Inflammatory macrophage treated with lipopolysaccharide for 4 hours (primary cell): Measurements from ENCODE around the gene MPC2.
"Not testable (repeated sequence)": the region's sequence is repeated elsewhere in the genome, so short reads cannot be mapped to it uniquely, and the experiment has no call there.

Experiments
- DNase-seq: peaks from one replicate; pipeline ENCODE4 v3.0.0-alpha.2; 2020

The MPC2 gene

GRCh38 chr1:167934426-167935215, 2.3 kb downstream of the MPC2 start:
- no peak for DNase-seq

DNA sequence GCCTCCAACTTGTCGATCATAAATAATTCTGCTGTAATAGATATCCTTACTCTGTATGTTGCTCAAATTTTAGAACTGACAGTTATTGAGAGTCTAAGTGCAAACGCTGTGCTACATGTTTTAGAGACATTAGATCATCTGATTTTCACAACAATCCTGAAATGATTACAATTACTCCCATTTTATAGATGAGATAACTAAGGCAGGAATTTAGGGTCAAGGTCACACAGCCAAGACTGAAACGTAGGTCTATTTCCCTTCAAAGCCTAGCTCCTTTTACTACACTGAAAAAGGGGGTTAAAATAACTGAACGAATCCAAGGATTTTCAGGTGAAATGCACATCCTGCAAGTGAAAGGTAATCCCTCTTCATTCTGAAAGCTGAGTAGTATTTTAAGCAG, 3.1 kb downstream of the MPC2 start:
- no peak for DNase-seq

DNA sequence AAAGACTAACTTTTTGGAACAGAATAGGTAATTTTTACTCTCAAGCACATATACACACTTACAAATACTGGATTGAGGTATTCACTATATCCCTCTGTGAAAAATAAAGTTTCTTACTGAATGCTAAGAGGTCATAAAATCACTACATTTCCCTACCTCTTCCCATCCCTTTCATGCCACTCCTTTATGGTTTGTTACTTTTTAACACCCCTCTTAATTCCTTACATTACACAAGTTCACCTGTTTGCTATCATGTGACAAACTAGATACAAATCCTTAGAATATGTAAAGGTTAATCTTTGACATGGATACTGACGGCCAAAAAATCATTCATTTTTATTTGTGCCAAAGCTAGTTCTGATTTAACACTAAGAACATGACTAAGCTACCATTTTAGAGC, 7.1 kb downstream of the MPC2 start:
- DNase-seq, result no peak

DNA sequence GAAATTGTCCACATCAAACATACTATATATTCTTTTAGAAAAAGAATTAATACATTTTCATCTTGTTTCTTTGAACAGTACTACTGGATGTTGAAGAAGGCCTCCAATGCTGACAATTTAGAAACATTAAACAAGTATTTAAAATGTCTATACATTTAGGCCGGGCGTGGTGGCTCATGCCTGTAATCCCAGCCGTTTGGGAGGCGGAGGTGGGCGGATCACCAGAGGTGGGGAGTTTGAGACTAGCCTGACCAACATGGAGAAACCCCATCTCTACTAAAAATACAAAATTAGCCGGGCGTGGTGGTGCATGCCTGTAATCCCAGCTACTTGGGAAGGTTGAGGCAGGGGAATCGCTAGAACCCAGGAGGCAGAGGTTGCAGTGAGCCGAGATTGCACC, 8.0 kb downstream of the MPC2 start:
- not testable (repeated sequence) for DNase-seq

GRCh38 chr1:167928457-167928852, 8.4 kb downstream of the MPC2 start:
- DNase-seq, result no peak

DNA sequence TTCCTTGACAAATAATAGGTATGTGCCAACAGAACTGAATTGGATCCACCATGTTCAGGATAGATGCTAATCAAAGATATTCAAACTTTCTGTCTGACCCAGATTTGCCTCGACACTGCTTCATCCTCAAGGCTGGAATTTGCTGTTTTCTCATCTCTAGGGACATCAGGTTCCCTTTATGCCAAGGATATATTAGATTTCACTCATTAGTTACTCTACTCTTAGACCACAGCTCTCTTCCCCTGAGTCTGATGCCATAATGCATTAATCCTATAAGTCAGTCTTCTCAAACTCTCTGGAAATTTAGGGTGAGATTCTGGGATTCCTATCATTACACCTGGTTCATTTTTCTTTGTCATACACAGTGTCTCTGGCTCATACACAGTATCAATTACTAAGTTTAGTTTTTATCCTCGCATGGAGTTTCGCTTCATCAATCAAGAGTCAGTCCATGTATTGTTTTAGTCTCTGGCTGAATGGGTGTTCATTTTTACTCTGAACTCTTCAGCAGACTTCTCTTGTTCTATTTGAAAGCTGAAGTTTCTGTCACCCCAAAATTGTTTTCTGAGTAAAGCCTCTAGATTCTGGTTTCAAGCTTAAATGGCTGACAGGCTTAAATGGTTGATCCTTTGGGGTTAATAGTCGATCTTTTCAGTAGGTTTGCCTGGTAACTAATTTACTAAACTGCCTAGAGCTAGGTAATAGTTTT, 9.7 kb downstream of the MPC2 start:
- DNase-seq, result no peak

DNA sequence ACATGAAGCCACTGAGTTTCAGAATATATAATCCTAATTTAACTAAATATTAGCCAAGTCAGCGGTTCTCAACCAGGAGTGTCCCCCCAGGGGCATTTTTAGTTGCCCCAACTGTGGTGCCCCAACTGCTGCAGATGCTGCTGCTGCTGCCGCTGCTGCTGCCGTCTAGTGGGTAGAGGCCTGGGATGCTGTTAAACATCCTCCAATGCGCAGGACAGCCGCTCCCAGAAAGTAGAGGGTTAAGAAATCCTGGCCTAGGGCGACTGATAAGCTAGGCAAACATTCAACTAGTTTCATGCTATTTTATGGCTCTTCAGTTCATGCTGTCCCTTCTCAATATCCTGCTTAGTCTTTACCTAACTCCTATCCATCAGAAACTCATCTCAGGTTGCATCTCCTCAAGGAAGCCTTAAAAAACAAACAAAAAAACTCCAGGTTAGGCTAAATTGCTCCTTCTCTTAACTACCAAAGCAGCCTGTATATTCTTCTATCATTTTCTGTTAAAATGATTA, 10.3 kb downstream of the MPC2 start:
- no peak for DNase-seq

GRCh38 chr1:167924543-167925231, 12.2 kb downstream of the MPC2 start:
- DNase-seq, result no peak

DNA sequence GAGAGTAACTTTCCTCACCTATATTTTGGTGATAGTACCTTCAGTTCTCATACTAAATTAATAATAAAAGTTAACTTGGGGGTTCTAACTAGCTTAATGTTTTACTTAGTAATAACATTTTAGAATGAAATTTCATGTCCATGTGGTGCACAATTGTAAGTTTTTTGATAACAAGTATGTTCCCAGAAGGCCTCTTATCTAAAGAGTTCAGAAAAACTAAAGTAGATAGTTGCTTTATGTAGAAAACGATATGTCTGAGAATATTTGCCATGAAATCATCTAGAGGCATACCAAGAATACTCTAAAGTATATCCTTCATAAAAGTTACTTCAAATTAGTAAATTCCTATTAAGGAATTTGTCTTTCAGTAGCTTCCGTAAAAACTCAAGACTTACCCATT, 12.8 kb downstream of the MPC2 start:
- no peak for DNase-seq

- DNase-seq, result no peak
These were observed 13.4 kb downstream of the MPC2 start for GRCh38 chr1:167923324-167924056.

DNA sequence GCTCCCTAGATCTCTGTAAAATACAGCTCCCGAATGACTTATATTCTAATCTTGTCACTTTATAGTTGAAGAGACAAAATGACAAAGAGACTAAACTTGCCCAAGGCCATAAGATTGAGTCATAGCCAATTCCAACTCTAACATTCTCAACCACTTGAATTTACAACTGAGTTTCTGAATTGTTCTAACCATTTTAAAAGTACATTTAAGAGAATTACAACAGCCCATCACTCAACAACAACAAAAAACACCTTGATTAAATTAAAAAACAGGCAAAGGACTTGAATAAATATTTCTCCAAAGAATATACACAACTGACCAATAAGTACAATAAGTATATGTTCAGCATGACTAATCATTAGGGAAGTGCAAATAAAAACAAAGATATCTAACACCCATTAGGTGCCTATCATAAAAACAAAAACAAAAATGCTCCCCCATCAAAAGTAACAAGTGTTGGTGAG, 14.2 kb downstream of the MPC2 start:
- DNase-seq, result no peak

DNA sequence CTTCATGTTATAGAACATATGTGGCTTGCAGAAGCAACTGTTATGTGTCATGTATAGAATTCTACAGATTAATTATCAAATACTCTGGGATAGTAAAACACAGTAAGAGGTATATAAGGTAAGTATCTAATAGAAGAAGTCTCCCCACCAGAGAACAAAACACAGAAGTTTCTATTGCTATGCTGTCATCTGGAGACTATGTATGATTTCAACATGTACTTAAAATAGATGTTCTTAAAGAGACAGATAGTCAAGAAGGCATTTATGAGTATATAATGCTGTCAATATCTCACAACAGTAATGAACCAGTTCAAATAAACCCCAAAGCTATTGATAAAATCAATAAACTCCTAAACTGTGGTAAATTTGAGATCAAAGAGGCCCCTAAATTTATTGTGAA, 14.8 kb downstream of the MPC2 start:
- peak; percentile 55 for DNase-seq

DNA sequence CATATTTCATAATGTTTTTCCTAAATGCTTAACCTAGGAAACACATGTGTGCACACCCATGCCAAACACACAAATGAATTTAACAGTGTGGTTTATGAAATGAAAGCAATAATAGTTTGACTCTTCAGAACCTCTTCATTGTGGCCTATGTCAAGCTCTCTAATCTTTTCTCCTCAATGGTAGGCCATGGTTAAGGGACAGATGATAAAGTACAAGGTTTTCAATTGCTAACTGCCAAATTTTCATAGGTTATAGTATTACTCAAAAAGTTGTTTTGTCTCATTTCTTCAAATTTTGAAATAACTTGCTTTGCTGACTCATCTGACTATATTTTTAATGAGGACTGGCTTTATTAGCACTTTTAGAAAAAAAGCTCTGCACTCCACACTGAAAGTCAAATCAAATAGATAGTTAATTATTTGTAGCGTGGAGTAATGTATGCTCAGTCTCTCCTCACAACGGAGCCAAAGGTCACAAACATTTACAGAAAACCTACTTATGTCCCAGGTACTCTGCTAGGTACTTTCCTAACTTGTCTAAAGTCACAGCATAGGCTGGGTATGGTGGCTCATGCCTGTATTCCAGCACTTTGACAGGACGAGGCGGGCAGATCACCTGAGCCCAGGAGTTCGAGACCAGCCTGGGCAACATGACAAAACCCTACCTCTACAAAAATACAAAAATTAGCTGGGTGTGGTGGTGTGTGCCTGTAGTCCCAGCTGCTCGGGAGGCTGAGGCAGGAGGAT, 19.9 kb downstream of the MPC2 start:
- DNase-seq, result no peak

DNA sequence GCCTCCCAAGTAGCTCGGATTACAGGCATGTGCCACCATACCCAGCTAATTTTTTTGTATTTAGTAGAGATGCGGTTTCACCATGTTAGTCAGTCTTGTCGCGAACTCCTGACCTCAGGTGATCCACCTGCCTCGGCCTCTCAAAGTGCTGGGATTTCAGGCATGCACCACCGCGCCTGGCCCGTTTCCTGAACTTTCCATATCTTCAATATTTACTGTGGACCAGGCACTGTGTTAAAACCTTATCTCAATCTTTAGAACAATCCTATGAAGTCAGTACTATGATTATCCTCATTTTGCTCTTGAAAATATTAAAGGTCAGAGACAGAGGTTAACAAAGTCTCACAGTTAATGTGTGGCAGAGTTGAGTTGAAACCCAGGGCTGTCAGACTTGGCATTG, 21.3 kb downstream of the MPC2 start:
- no peak for DNase-seq

DNA sequence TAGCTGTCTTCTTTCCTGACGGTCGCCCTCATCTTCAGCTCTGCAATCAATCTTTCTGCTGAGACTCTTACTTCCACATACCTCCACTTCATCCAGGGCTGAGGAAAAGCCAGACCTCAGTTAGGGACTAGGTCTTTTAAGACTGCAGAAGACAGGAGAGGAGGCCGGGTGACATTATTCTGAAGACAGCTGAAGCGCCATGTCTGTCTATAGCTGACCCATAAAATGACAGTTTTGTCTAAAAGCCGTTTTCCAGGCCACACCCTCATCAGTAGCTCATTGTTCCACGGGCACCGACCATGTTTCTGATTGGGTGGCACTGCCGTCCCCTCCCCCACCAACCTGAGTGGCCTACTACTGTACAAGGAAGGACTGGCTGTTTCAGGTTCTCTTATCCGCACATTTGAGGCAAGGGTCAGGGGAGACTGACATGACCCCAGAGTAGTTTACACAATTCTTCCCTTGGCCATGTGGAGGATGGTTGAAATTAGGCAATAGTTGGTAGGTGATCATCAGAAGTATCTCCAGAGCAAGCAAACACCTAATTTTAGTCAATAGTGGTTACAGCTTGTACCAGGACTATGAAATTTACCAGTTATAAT, 22.9 kb downstream of the MPC2 start, which contains the start of gene ADCY10:
TSS of gene ADCY10 (minus strand) at position 240 of the 602 bp plus-strand sequence. CDS start 8,994 bp downstream, outside the sequence.
- DNase-seq, result no peak

DNA sequence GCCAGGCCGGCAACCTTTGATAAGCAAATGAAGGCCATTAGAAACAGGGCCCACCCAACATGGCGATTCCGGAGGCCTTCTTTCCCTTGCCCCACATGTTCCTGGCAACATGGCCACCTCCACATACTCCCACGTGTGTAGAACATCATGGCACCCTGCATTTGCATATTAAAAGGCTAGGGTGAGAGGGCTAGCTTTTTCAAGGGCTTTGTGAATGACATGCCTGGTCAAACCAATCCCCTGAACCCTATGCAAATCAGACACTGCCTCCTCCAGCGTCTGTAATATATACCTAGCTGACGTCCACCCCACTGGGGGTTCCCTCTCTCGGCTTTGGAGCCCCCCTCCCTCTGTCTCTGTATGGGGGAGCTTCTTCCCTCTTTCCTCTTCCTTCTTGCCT, 24.6 kb downstream of the MPC2 start:
- DNase-seq, result no peak

DNA sequence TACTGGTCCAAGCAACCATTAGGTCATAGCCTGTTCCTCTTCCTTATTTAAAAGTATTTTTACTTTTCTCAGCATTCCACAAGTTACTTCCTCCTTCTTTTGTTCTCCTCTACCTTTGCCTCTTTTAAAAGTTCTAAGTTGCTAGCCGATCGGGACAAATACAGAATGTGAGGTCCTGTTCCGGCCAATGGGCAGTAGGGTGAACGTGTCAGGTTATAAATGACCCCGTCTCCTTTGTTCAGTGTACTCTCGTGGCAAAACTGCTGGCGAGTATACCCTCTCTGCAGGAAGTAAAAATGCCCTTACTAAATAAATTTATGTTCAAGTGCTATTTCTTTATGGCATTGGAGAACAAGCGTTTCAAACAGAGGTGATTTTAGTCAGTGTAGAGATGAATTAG, 25.5 kb downstream of the MPC2 start:
- no peak for DNase-seq

DNA sequence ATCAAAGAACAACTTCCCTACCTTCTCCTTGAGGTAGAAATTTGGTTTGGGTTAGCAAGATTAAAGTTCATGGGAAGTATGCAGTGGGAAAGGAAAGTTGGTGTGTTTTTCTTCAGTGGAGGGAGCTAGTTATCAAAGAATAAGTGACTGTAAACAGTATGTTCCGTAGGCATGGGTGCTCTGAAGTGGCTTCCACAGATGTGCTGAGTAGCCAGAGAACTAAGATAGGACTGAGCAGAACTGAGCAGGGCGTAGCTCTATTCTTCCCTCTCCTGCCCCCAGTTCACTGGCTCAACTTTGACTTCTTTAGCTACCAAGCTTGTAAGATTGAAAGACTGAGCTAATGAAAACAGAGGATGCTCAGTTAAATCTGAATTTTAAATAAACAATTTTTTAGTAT, 26.3 kb downstream of the MPC2 start:
- DNase-seq, result no peak

GRCh38 chr1:167909691-167910180, 27.1 kb downstream of the MPC2 start:
- DNase-seq, result no peak

- peak; percentile 16 for DNase-seq
These were observed 31.2 kb downstream of the MPC2 start for GRCh38 chr1:167905671-167906070.

- peak; percentile 68 for DNase-seq
These were observed 31.7 kb downstream of the MPC2 start for GRCh38 chr1:167905182-167905581.
